IPS-NIHi11 (cell line): Measurements from ENCODE around the gene HIPK2.

Experiments
- DNase-seq: peaks from one replicate; pipeline ENCODE4 v3.0.0; 2012; ENCODE audit warnings: mixed read lengths, low spot score

Gene HIPK2

DNA sequence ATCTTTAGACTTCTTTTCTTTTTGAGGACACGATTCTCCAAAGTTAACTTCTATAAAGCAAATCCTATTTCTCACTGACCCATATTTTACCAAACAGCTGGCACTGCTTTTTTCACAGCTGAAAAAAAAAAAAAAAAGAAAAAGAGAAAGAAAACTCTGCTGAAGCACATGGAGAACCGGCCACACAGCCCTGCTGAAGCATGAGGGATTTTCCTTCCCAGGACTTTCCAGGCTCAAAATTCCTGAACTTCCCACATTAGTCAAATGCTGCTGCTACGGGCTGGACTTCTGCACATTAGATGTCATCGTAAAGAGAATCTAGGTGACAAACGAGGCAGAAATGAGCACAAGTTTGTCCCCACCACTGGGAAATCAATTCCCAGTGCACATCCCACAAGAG is 25.2 kb downstream of the HIPK2 start:
- DNase-seq: no peak

DNA sequence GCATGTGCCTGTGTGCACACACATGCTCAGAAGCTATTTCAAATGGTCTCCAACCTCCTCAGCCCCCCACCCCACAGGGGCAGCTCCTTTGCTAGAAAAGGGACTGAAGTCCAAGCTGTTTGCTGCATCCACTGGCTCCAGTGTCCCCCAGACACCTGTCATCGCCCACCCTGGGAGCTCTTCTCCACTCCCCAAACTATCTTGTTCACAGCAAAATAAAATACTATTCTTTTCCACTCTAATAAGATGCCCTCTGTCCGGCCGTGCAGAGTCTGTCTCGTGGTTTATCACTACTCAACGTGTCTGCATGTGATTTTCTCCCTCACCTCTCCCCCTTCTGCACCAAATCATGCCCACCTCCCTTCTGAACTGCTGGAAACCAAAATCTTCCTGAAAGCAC is 25.6 kb downstream of the HIPK2 start:
- DNase-seq: no peak

DNA sequence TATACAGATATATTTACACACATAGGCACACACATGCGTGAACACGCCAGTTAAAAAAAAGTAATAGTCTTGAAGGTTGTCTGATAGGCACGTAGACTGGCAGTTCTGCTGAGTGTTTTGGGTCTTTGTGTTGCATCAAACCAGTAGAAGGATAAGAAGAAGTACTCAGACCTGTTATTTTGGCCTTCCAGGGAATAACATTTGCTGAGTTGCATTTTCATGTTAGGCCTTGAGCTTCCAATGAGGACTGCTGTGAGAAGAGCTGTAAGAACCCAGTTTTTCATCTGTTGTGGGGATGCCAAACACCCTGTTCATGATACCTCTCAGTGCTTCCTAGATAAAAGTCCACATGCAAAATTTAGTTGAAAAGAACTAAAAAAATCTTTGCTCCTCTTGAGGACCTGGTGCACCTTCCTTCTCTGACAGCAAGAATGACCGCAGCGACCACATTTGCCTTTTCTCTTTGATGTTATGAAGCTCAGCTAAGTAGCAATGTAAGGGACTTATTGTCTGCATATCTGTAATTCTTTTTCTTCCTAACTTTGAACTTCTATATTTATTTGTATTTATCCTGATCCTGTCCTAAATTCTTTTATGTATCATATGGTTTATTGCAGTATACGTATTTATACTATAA is 27.2 kb downstream of the HIPK2 start:
- no peak for DNase-seq

DNA sequence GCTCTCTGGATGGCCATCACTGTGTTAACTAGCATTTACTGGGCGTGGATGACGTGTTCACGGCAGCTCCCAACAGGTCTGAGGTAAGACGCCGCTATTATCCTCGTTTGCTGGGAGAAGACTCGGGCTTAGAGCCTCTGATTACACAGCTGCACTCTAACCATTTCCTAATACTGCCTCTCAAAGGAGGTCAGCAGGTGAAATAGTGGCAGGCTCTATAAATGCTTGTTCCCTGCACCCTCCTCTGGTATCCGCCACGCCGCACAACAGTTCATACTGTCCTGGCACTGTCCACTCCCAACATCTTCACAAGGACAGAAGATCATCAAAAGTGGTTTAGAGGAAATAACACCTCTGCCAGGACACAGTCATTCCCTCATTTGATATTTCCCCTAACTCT is 28.3 kb downstream of the HIPK2 start:
- DNase-seq: no peak

GRCh38 chr7:139748941-139749340 is 28.9 kb downstream of the HIPK2 start:
- no peak for DNase-seq

DNA sequence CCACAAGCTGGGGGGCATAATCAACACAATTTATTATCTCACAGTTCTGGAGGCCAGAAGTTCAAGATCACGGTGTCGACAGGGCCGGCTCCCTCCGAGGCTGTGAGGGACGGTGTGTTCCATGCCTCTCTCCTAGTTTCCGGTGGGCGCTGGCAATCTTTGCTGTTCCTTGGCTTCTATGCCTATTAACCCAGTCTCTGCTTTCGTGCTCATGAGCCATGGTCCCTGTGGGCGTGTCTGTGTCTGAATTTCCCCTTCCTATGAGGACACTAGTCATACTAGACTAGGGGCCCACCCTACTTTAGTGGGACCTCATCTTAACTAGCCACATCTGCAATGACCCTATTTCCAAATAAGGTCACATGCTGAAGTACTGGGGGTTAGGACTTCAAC is 29.4 kb downstream of the HIPK2 start:
- DNase-seq: no peak

DNA sequence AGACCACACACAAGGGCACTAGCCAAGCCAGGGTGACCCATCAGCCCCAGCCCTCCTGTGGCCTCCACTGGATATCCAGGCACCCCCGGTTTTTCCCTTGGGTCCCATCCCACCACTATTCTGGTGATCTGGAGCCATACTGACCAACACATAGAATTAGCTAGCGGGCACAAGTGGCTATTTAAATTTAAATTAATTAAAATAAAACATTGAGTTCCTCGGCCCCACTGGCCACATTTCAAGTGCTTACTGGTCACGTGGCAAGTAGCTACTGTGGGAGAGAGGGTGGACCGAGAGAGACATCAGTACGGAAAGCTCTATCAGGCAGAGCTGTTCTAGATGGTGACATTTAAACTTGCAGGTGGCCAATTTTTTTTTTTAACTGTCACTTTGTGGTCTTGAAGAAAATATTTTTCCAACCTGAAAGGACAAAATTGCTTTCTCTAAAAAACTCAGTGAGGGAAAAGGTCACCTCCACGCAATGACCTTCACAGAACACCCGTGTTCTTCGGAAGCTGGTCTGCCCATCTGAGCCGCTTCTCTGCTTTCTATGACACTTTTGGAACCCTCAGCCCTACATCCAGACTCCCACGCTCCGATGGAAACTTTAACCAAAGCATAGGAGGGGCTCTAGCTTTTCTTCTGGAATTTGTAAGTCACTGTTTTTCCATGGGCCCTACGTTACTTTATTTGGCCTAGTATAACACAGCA is 30.0 kb downstream of the HIPK2 start:
- no peak for DNase-seq

- DNase-seq: no peak
These were observed 31.1 kb downstream of the HIPK2 start for GRCh38 chr7:139746652-139747051.

- DNase-seq: peak; percentile 23
These were observed 32.1 kb downstream of the HIPK2 start for GRCh38 chr7:139745678-139746143.

GRCh38 chr7:139744768-139745677 is 32.8 kb downstream of the HIPK2 start:
- no peak for DNase-seq

DNA sequence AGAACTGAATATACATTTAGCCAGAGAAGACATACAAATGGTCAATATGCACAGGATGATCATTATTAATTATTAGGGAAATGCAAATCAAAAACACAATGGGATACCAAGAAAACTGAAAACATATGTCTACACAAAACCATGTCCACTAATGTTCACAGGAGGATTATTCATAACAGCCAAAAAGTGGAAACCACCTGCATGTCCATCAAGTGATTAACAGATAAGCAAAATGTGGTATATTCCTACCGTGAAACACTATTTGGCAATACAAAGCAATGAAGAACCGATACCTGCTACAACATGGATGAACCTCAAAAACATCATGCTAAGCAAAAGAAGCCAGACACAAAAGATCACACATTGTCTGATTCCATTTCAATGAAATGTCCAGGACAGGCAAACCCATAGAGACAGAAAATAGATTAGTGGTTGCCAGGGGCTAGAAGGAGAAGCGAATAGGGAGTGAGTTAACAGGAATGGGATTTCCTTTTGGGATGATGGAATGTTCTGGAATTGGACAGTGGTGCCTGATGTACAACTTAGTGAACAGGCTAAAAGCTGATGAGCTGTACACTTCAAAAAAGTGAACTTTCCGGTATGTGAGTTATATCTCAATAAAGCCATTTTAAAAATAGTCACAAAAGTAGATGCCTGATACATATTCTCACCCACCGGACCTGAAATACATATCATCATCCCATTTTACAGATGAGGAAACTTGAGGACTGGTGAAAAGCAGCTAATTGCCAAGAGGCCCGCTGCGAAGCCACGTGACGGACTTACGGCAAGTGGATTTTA is 33.6 kb downstream of the HIPK2 start:
- DNase-seq: no peak

- DNase-seq: no peak
These were observed 34.4 kb downstream of the HIPK2 start for GRCh38 chr7:139743267-139743966.

DNA sequence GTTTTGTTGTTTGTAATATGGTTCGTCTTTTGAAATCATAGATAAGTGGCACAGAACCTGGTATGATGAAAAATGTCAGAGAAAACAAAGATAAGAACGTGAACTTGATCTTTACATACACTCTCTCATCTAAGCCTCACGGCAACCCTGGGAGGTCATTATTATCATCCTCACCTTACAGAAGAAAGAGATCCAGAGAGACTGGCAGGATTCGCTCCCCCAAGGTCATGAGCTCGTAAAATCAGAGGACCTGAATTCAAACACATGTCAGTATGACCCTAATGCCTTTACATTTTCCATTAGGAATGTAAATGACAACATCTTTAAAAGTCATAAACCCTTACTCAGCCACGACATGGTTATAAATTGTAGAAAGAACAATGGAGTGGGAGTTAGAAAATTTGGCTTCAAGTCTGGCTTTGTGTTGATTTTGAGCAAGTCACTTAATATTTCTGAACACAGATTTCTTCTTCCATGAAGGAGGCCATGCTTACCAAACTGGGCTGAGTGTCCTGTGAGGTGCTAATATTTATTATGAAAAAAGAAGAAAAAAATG is 35.9 kb downstream of the HIPK2 start:
- DNase-seq: no peak

GRCh38 chr7:139741239-139741638 is 36.6 kb downstream of the HIPK2 start:
- no peak for DNase-seq

DNA sequence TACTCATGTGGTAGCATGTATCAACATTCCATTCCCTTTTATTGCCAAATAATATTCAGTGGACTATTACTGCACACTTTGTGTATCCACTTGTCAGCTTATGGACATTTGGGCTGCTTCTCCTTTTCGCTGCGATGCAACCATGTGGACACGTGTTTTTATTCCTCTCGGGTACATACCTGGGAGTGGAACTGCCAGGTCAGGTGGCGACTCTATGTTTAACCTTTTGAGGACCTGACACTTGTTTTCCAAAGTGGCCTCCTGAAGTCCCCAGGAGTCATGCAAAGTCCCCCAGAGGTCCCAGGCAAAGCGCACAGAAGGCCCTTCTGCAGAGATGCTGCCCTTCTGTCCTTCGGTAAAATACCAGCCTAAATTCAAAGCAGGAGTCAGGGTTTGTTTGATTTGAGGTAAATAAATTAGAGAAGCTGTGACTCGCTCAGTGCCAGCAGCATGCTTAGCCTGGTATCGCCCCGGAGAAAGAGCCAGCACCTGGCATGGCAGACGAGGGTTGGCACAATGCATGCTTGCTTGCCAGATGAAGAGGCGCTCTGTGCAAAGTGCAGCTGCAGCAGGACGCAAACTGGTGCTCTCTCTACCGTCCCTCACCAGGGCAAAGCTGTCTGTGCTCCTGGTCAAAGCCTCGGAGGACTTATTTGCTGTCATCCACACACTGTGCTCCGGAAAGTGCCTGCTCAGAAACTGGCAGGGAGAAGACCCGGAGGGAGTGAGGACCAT is 37.8 kb downstream of the HIPK2 start:
- no peak for DNase-seq

- no peak for DNase-seq
These were observed 39.0 kb downstream of the HIPK2 start for GRCh38 chr7:139738772-139739171.

DNA sequence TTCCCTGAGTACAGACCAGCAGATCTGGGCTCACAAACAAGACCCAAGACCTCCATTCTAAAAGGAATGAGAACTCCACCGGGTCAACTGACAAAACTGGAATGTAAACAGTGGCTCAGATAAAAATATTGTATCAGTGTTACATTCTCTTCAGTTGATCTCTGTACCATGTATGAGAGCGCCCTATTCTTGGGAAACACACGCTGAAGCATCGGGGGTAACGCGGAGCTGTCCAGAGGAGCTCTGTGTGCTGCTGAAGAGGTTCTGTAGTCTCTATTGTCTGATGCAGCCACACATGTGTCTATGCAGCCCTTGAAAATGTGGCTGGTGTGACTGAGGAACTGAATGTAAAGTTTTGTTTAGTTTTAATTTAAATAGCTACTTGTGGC is 39.7 kb downstream of the HIPK2 start:
- DNase-seq: no peak

- no peak for DNase-seq
These were observed 40.3 kb downstream of the HIPK2 start for GRCh38 chr7:139737221-139738100.

DNA sequence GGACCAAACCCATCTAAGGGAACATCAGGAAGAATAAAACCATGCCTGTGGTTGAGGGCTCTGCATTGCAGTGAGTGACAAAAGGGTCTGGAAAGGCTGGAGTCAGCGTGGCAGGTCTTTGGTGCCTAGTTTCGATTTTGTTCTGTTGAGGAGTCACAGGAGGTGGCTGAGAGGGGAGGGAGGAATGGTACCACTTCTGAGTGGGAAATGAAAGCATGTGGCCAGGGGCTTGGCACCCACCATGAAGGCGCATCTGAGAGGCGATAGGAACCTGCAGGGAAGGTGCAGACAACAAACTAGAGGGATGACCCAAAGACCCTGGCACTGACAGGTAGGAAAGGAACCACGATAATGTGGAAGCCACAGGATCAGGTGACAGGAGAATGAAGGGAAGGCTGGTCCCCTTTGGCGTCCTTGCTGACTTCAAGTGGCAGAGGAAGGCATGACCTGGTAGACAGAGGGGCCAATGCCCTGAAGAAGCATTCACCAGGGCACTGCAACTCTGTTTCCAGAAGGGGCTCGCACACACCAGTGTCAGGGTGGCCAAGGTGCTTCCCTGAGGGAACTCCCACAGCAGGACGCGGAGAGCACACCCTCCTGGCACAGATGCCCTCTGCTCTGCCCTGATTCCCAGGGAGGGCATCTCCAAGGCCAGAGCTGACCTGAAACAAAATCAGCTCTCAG is 41.7 kb downstream of the HIPK2 start:
- DNase-seq: no peak
